Activated CD8-positive, alpha-beta memory T cell treated with anti-CD3 and anti-CD28 coated beads for 4 hours (primary cell): ENCODE data around the gene UGT1A9.

Experiments used
- DNase-seq, 2 donors: peaks; one replicate each; pipeline ENCODE4 v3.0.0-alpha.2; 2020; ENCODE audit warnings: low read depth in 2 of 2

The UGT1A9 gene

GRCh38 chr2:233758849-233759248 is 87.2 kb downstream of the UGT1A9 start:
- no peak for DNase-seq

DNA sequence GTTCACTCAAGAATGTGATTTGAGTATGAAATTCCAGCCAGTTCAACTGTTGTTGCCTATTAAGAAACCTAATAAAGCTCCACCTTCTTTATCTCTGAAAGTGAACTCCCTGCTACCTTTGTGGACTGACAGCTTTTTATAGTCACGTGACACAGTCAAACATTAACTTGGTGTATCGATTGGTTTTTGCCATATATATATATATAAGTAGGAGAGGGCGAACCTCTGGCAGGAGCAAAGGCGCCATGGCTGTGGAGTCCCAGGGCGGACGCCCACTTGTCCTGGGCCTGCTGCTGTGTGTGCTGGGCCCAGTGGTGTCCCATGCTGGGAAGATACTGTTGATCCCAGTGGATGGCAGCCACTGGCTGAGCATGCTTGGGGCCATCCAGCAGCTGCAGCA is 88.3 kb downstream of the UGT1A9 start, which contains the start of gene UGT1A1:
TSS of gene UGT1A1 (plus strand) at position 228 of the 400 bp plus-strand sequence. CDS start at position 246, 18 bp downstream.
- DNase-seq = no peak

- no peak for DNase-seq
Measured at GRCh38 chr2:233761040-233761769, 89.5 kb downstream of the UGT1A9 start.

- no peak for DNase-seq
Measured at GRCh38 chr2:233764264-233764663, 92.6 kb downstream of the UGT1A9 start.

GRCh38 chr2:233764761-233765160 is 93.1 kb downstream of the UGT1A9 start:
- no peak for DNase-seq

- DNase-seq = no peak
Measured at GRCh38 chr2:233766416-233766815, 94.7 kb downstream of the UGT1A9 start.

- no peak for DNase-seq
Measured at GRCh38 chr2:233768076-233768475, 96.4 kb downstream of the UGT1A9 start.

- DNase-seq = no peak
Measured at GRCh38 chr2:233769260-233769659, 97.6 kb downstream of the UGT1A9 start.

DNA sequence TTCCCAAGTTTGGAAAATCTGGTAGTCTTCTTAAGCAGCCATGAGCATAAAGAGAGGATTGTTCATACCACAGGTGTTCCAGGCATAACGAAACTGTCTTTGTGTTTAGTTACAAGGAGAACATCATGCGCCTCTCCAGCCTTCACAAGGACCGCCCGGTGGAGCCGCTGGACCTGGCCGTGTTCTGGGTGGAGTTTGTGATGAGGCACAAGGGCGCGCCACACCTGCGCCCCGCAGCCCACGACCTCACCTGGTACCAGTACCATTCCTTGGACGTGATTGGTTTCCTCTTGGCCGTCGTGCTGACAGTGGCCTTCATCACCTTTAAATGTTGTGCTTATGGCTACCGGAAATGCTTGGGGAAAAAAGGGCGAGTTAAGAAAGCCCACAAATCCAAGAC is 100.5 kb downstream of the UGT1A9 start:
- DNase-seq = no peak

- no peak for DNase-seq
Measured at GRCh38 chr2:233772583-233772982, 100.9 kb downstream of the UGT1A9 start.

DNA sequence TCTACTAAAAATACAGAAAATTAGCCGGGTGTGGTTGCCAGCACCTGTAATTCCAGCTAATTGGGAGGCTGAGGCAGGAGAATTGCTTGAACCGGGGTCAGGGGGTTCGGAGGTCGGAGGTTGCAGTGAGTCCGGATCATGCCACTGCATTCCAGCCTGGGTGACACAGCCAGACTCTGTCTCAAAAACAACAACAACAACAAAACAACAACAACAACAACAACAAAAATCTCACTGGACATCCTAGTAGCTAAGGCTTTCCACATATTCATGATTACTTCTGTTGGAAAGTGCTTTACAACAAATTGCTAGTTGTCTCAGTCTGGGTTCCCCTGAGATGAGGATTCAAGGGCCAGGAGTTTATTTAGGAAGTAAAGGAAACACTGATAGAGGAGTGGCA is 102.2 kb downstream of the UGT1A9 start:
- DNase-seq = no peak

- DNase-seq = no peak
Measured at GRCh38 chr2:233775414-233775813, 103.7 kb downstream of the UGT1A9 start.

- no peak for DNase-seq
Measured at GRCh38 chr2:233778030-233778429, 106.3 kb downstream of the UGT1A9 start, which contains the start of gene MROH2A. Gene MROH2A, plus strand, starts transcription at chr2:233778330. Its CDS starts 1,029 bp downstream, at chr2:233779359.

GRCh38 chr2:233779722-233780121 is 108.0 kb downstream of the UGT1A9 start:
- no peak for DNase-seq

GRCh38 chr2:233780771-233781170 is 109.1 kb downstream of the UGT1A9 start:
- DNase-seq = no peak

DNA sequence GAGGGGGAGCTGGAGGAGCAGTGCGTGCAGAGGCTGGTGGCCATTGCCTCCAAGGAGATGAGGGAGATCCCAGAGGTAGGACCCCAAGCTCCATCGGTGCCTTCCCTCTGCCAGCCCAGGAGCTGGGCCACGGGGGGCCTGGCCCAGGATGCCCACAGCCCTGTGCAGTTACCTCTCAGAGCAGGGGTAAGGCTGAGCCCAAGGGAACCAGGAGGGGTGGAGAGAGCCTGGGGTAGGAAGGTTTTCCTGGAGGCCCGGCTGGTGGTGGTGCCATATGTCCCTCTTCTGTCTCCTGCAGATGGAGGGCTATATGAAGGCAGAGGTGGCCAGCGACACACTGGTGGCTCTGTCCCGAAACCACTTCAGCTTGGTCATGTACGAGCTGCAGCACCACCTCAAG is 117.9 kb downstream of the UGT1A9 start:
- DNase-seq = no peak

GRCh38 chr2:233791151-233791882 is 119.6 kb downstream of the UGT1A9 start:
- no peak for DNase-seq

- DNase-seq = no peak
Measured at GRCh38 chr2:233791883-233792329, 120.2 kb downstream of the UGT1A9 start.

GRCh38 chr2:233792720-233793119 is 121.0 kb downstream of the UGT1A9 start:
- DNase-seq = no peak

DNA sequence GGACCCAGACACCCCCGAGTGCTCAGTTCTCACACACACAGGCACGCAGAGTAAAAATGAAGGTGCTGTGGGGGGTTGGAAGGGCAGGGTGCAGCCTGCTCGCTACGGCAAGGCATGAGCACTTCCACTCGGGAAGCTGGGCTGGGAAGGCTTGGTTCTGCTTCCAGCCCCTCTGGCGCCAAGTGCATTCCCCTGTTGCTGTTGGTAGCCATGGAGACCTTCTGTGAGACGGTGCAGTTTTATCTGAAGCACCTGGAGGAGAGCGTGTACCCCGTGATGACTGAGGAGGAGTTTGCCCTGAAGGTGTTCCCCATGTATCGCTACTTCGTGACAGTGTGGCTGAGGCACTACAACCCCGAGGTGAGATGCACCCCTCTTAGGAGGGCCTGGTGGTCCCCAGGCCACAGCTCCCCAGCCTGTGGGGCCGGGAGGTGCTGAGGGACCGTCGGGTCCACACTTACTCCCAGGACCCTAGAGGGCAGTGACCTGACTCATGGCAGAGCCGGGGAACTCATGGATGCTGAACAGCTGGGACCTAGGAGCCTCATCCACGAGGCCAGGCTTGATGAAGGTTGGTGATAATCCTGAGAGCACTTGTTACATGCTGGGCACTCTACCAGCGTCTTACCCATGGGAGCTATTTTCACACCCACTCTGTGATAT is 121.9 kb downstream of the UGT1A9 start:
- DNase-seq = no peak

DNA sequence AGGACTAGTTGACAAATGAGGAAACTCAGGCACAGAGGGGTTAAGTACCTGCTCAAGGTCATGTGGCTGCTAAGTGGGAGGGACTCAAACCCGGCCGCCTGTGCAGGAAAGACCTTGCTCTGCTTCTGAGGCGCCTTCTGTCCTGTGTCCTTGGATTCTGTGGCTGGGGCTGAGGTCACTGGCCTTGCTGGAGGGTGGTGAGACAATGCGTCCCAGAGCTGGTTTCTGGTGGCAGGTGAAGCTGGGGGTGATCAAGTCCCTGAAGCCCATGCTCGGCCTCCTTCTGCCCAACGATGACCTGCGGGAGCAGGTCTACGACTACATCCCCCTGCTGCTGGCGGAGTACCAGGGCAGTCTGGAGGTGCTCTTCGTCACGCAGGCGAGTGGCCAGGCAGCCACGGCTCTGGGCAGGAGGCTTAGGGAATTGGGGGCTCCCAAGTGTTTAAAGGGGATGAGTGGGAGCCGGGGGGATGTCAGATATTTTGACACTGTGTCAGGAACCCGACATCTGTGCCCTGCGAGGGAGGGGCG is 122.5 kb downstream of the UGT1A9 start:
- no peak for DNase-seq

- DNase-seq = no peak
Measured at GRCh38 chr2:233795735-233796171, 124.1 kb downstream of the UGT1A9 start.
